HepG2 (cell line): Measurements from ENCODE around the gene DIP2C. TPM values are rescaled to one million over a fixed set of nuclear protein-coding genes. Genes with fewer than 3 reads are reported as not detected.

Experiments
- ATAC-seq: fragments of 200-7000 bp; cut with Tn5 transposase; 3 replicates; pipeline ENCODE4 v1.9.1; 2020; ENCODE audit warnings: mild to moderate bottlenecking, moderate library complexity
- BruUV-seq: library from RNA; stranded (reverse); fragments of 400-500 nt; replicated peaks from 2 replicates; lab custom pipeline; 2021; lab: Mats Ljungman, UMichigan
- CTCF ChIA-PET: fragments of 300-600 bp; formaldehyde crosslinking; extraction: SDS; loops from one replicate; lab custom pipeline; 2021; ENCODE audit warnings: low total read pairs, inconsistent platforms, low intra/inter-chr PET ratio; lab: Yijun Ruan, JAX
- POLR2A ChIA-PET: fragments of 350-600 bp; sonication (Branson Sonifier 250); formaldehyde crosslinking; loops from one replicate; lab custom pipeline; 2020; ENCODE audit warnings: antibody characterized with exemption, inconsistent platforms; lab: Yijun Ruan, JAX
- DNase-seq: peaks from one replicate; pipeline ENCODE4 v3.0.0-alpha.2; 2015; ENCODE audit warnings: low spot score
- FAIRE-seq: peaks from 3 replicates; lab custom pipeline; 2011; peaks lifted over from hg19 to GRCh38; lab: Jason Lieb, UNC
- H2AFZ ChIP-seq: one replicate; pipeline ENCODE4 v1.6.1; 2011; ENCODE audit warnings: low read length, inconsistent platforms
- H3K27ac ChIP-seq: fragments of 300-600 bp; 3 replicates; pipeline ENCODE4 v1.8.0; 2011; ENCODE audit warnings: mixed run types, mild to moderate bottlenecking, mixed read lengths, low read length, inconsistent platforms; ENCODE audit not compliant: insufficient read depth; ENCODE audit errors: extremely low read length
- H3K27me3 ChIP-seq, 2 experiments: fragments of 200-600 bp in 1 of 2; 2 replicates in 1 of 2; 3 replicates in 1 of 2; pipeline versions ENCODE4 v1.6.0 to v1.8.0; 2011; ENCODE audit warnings: low read length in 2 of 2, mild to moderate bottlenecking in 2 of 2, moderate library complexity in 2 of 2, inconsistent platforms in 1 of 2; ENCODE audit not compliant: insufficient read depth in 2 of 2, control insufficient read depth in 1 of 2
- H3K36me3 ChIP-seq, 2 experiments: fragments of 200-600 bp in 1 of 2; replicated peaks in 1 of 2; 2 replicates in 1 of 2; 3 replicates in 1 of 2; pipeline versions ENCODE4 v1.5.1 to v1.8.0; 2011; ENCODE audit warnings: low read length in 2 of 2, inconsistent platforms in 1 of 2; ENCODE audit not compliant: insufficient read depth in 2 of 2, control insufficient read depth in 1 of 2
- H3K4me1 ChIP-seq: 2 replicates; pipeline ENCODE4 v1.5.1; 2012; ENCODE audit warnings: low read length, inconsistent platforms; ENCODE audit not compliant: insufficient read depth
- H3K4me2 ChIP-seq: 2 replicates; pipeline ENCODE4 v1.6.0; 2011; ENCODE audit warnings: low read depth, low read length, inconsistent platforms
- H3K4me3 ChIP-seq, 3 experiments: fragments of 200-600 bp in 1 of 3; sonication (generic), shearing (Covaris generic) in 1 of 3; replicated peaks in 1 of 3; 2 replicates each; pipeline ENCODE4 v1.5.1; 2011 to 2016; ENCODE audit warnings: low read length in 3 of 3, inconsistent platforms in 2 of 3, low read depth in 2 of 3, mild to moderate bottlenecking in 2 of 3, control low read depth in 1 of 3, mixed read lengths in 1 of 3; ENCODE audit not compliant: insufficient read depth in 1 of 3
- H3K79me2 ChIP-seq: one replicate; pipeline ENCODE4 v1.6.1; 2011; ENCODE audit warnings: low read length, inconsistent platforms; ENCODE audit not compliant: insufficient read depth
- H3K9ac ChIP-seq: 2 replicates; pipeline ENCODE4 v1.6.0; 2011; ENCODE audit warnings: mild to moderate bottlenecking, low read depth, low read length, inconsistent platforms; ENCODE audit not compliant: insufficient read depth
- H3K9me3 ChIP-seq: 2 replicates; pipeline ENCODE4 v1.5.1; 2012; ENCODE audit warnings: mild to moderate bottlenecking, low read length
- H4K20me1 ChIP-seq: 2 replicates; pipeline ENCODE4 v1.6.0; 2011; ENCODE audit warnings: inconsistent platforms, mild to moderate bottlenecking, low read length, moderate library complexity; ENCODE audit not compliant: insufficient read depth
- ARID3A ChIP-seq: IDR thresholded peaks from 2 replicates; pipeline ENCODE4 v1.6.1; 2012; ENCODE audit warnings: low read depth, low read length, improper control_type of control experiment
- CCDC6 ChIP-seq: sonication (generic); formaldehyde crosslinking; IDR thresholded peaks from 2 replicates; pipeline ENCODE4 v1.8.1; 2022; ENCODE audit warnings: mild to moderate bottlenecking, missing genetic modification reagents, moderate library complexity
- CENPT ChIP-seq: sonication (generic); formaldehyde crosslinking; IDR thresholded peaks from 2 replicates; pipeline ENCODE4 v1.8.0; 2022; ENCODE audit warnings: low read depth, mild to moderate bottlenecking, moderate library complexity, missing genetic modification reagents
- NCOA2 ChIP-seq: sonication (generic); formaldehyde crosslinking; IDR thresholded peaks from 2 replicates; pipeline ENCODE4 v1.8.0; 2022; ENCODE audit warnings: inconsistent platforms
- PHF8 ChIP-seq: sonication (generic); formaldehyde crosslinking; IDR thresholded peaks from 2 replicates; pipeline ENCODE4 v1.5.0; 2020; ENCODE audit warnings: missing genetic modification reagents
- TRAFD1 ChIP-seq: sonication (generic); formaldehyde crosslinking; IDR thresholded peaks from 2 replicates; pipeline ENCODE4 v1.5.1; 2020; ENCODE audit warnings: missing genetic modification reagents, mild to moderate bottlenecking, borderline replicate concordance
- TRIM24 ChIP-seq: sonication (generic); formaldehyde crosslinking; IDR thresholded peaks from 2 replicates; pipeline ENCODE4 v1.8.0; 2022; ENCODE audit warnings: mild to moderate bottlenecking, missing genetic modification reagents
- USF2 ChIP-seq, 2 experiments: sonication (generic) in 1 of 2; formaldehyde crosslinking in 1 of 2; IDR thresholded peaks; 2 replicates each; pipeline versions ENCODE4 v1.5.1 to v1.6.1; 2011 to 2020; ENCODE audit warnings: borderline replicate concordance in 1 of 2, low read depth in 1 of 2, low read length in 1 of 2, mild to moderate bottlenecking in 1 of 2, missing genetic modification reagents in 1 of 2, moderate library complexity in 1 of 2
- ZBTB42 ChIP-seq: sonication (generic); formaldehyde crosslinking; IDR thresholded peaks from 2 replicates; pipeline ENCODE4 v1.5.0; 2020; ENCODE audit warnings: mild to moderate bottlenecking, missing genetic modification reagents
- ZFAT ChIP-seq: sonication (generic); formaldehyde crosslinking; conservative IDR thresholded peaks from 2 replicates; pipeline ENCODE4 v1.8.1; 2023; ENCODE audit warnings: missing genetic modification reagents, inconsistent platforms
- ZNF362 ChIP-seq: sonication (generic); formaldehyde crosslinking; IDR thresholded peaks from 2 replicates; pipeline ENCODE4 v1.4.0; 2020; ENCODE audit warnings: missing genetic modification reagents, mild to moderate bottlenecking, borderline replicate concordance
- ZNF431 ChIP-seq: sonication (generic); formaldehyde crosslinking; IDR thresholded peaks from 2 replicates; pipeline ENCODE4 v1.9.0; 2022; ENCODE audit warnings: missing genetic modification reagents, low read depth, mild to moderate bottlenecking, borderline replicate concordance
- ZNF484 ChIP-seq: sonication (generic); formaldehyde crosslinking; IDR thresholded peaks from 2 replicates; pipeline ENCODE4 v1.5.1; 2020; ENCODE audit warnings: mild to moderate bottlenecking, low read depth, missing genetic modification reagents, borderline replicate concordance
- WGBS: methylation state at CpG from one replicate; pipeline ENCODE4 v1.1.6; 2017; ENCODE audit warnings: low lambda C conversion rate; 5-methylcytosine and 5-hydroxymethylcytosine counted together
- in situ Hi-C: cut with HindIII; loops from 2 replicates; pipeline ENCODE4 v1.10.0; 2017; ENCODE audit warnings: low pct_unique_long_range_greater_than_20kb; ENCODE audit not compliant: extremely low pct_ligation_motif_present
- intact Hi-C: fragments of 100-400 bp; cut with micrococcal nuclease; formaldehyde crosslinking; loops from one replicate; pipeline ENCODE4 v1.10.0; 2022; ENCODE audit not compliant: unreplicated experiment
- polyA plus RNA-seq, 8 experiments: library from polyadenylated mRNA; depleted of rRNA in 3 of 8; stranded (reverse) in 7 of 8; unstranded in 1 of 8; fragments of >200 nt; fragmentation: Illumina TruSeq in 4 of 8; extraction: Trizol in 4 of 8; gene quantifications; 2 replicates each; pipeline versions ENCODE4 v1.2.1 to v1.2.3, GENCODE V29; 2011 to 2016; ENCODE audit warnings: low read depth in 4 of 8, missing spikeins in 1 of 8, mixed read lengths in 1 of 8; ENCODE audit not compliant: insufficient read depth in 1 of 8
- total RNA-seq, 5 experiments: library from RNA; depleted of rRNA; stranded (reverse); fragments of >200 nt; fragmentation: Illumina TruSeq; extraction: Trizol; gene quantifications; 2 replicates each; pipeline ENCODE4 v1.2.3, GENCODE V29; 2016; ENCODE audit warnings: low read depth in 1 of 5

The DIP2C gene
- total and polyA plus RNA-seq, 2 of the 13 experiments (the other 11 are each of a cell fraction or from before 2014, with no cell fraction given): 2.2 to 2.7 TPM

DNA sequence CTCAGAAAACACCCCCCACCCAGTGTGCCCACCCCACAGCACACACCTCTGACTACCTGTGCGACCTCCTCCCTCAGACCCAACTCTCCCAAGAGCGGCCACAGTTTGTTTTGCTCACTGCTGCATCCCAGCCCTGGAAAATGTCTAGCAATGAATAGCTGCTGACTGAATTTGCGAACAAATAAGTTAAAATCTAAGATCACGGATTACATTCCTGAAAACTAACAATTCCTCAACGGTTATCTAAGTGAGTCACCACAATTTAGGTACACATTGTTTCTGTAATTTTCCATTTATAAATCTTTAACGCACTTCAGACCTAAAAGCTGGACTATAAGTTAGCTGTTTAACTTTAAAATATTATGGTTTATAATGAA is 319.0 kb downstream of the DIP2C start:
- in situ Hi-C loops: no loop called here
- CTCF ChIA-PET: no interaction called here
- Histone ChIP-seq H3K9ac (no peak overlapping the region), H3K4me2 (no peak overlapping the region), H3K4me3 (no peak overlapping the region), H3K9me3 (no peaks in the 10 kb centered on the region), H2AFZ (no peak overlapping the region), H4K20me1 (no peaks in the 10 kb centered on the region), H3K27ac (no peak overlapping the region), H3K27me3 (no peaks in the 10 kb centered on the region), H3K79me2 (no peaks in the 10 kb centered on the region), H3K4me1 (peaks cover 25% of the 10 kb centered on the region), H3K36me3 (peaks cover 0 to 3% of the 10 kb centered on the region in 2 experiments; a peak in 3 of 5 replicates)
- intact Hi-C loops: loop anchor here (5.0 kb wide), 1 partner anchor 1222 kb away; no protein-coding TSS in a partner anchor
- BruUV-seq: no TSS peak
- FAIRE-seq (no peak), ATAC-seq (no peak), DNase-seq (no peak)
- 89% methylated on average over 6 of the region's 6 CpGs for WGBS
- POLR2A ChIA-PET: no interaction called here
- TF ChIP-seq PHF8: no peak
- TF ChIP-seq TRIM24: no peak
- TF ChIP-seq ZNF362 (CRISPR knock-in tag): no peak
- TF ChIP-seq CCDC6 (CRISPR knock-in tag): no peak
- TF ChIP-seq ZNF431 (CRISPR knock-in tag): no peak
- TF ChIP-seq NCOA2 (CRISPR knock-in tag): no peak
- TF ChIP-seq CENPT: no peak
- no peak for TF ChIP-seq ZNF484
- no peak for TF ChIP-seq USF2 (IDR thresholded peaks at IDR 0.05; ENCODE audit: low read depth, low read length)
- no peak for TF ChIP-seq USF2 (CRISPR knock-in tag; IDR thresholded peaks at IDR 0.05; ENCODE audit: borderline replicate concordance)
- no peak for TF ChIP-seq ARID3A
- no peak for TF ChIP-seq ZBTB42
- no peak for TF ChIP-seq ZFAT
- TF ChIP-seq TRAFD1 (CRISPR knock-in tag): no peak
